ENCODE measurements around the gene STX4.
A peak's percentile ranks its signal among the peaks of the same experiment; 100 is the strongest.

Gene STX4

DNA sequence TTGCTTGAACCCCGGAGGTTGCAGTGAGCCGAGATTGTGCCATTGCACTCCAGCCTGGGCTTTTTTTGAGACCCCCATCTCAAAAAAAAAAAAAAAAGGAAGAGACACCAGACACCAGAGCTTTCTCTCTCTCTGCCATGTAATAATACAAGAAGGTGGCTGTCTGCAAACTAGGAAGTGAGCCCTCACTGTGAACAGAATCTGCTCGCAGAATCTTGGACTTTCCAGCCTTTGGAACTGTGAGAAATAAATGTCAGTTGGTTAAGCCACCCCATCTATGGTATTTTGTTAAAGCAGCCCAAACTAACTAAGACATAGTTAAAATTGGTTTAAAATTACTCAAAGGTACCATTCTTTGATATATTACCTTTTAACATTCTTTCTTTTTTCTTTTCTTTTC, 12.8 kb upstream of the STX4 start:
- DNase-seq (ENCODE audit: low read depth) = no peak

DNA sequence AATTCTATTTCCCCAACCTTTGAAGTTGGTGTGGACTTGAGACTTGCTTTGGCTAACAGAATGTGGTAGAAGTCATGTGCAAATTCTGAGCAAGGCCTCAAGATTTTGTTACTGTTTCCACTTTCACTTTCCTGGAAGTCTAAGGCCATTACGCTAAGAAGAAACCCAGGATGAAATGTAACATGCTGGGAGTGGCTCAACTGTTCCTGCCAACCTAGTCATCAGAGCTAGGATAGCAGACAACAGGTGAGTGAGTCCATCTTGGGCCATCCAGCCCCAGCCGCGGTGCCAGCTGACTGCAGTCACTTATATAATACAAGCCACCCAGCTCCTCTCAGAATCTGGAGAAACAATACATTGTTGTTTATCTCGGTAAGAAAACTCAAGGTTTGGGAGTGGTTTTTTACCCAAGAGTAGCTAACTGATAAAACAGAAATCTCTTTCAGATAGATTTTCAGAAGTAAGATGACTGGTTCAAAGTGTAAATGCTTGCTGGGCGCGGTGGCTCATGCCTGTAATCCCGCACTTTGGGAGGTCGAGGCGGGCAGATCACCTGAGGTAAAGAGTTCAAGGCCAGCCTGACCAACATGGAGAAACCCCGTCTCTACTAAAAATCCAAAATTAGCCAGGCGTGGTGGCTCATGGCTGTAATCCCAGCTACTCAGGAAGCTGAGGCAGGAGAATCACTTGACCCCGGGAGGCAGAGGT, 10.7 kb upstream of the STX4 start:
- DNase-seq (ENCODE audit: low read depth) = no peak

DNA sequence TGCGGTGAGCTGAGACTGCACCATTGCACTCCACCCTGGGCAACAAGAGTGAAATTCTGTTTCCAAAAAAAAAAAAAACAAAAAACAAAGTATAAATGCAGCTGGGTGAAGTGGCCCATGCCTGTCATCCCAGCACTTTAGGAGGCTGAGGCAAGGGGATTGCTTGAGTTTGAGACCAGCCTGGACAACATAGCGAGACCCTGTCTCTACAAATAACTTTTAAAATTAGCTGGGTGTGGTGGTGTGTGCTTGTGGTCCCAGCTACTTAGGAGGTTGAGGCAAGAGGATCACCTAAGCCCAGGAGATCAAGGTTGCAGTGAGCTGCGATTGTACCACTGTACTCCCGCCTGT, 10.1 kb upstream of the STX4 start:
- DNase-seq (ENCODE audit: low read depth) = no peak

DNA sequence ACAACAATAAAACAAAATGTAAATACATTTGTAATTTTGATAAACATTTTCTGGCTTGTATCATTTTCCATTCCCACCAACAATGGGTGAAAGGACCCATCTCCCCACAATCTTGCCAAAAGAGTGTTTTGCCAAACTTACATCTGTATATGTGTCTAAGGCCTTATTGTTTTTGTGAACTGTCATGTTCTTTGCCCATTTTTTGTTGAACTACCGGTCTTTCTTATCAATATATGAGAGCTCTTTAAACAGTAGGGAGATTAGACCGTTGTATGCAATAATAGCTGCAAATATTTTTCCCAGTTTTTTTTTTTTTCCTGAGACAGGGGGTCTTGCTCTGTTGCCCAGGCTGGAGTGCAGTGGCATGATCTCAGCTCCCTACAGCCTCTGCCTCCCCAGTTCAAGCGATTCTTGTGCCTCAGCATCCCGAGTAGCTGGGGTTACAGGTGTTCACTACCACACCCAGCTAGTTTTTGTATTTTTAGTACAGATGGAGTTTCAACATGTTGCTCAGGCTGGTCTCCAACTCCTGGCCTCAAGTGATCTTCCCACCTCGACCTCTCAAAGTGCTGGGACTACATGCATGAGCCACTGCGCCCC, 9.6 kb upstream of the STX4 start:
- DNase-seq (ENCODE audit: low read depth) = no peak

DNA sequence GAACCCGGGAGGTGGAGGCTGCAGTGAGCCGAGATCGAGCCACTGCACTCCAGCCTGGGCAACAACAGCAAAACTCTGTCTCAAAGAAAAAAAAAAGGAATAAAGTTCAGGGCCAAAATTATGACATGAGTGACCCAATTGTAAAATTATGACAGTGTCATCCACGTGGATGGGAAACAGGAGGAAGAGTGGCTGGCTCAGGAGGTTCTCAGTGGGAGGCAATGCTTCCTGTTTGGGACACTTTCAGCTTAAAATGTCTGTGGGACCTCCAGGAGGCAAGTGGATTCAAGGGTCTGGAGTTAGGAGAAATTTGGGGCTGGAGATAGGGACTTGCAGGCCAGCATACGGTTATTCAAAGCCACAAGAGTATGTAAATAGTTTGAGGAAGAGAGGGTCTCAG, 8.0 kb upstream of the STX4 start:
- no peak for DNase-seq (ENCODE audit: low read depth)

DNA sequence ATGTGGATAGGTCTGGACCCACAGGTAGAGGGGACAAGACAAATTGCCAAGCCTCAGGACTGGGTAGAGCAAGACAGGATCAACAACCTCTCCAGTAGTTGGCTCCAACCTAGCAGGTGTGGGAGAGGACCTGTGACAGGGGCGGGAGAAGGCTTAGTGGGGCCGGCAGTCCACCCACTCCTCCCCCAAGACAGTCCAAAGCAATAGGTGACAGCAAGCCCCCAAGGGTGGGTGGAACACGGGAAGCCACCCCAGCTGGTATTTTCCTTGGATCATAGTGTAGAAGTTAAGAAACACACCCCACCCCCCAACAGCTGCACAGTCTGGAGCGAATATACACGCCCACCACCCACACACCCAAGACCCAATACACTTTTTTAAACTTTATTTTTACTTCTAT, 4.1 kb upstream of the STX4 start:
- no peak for DNase-seq (ENCODE audit: low read depth)

DNA sequence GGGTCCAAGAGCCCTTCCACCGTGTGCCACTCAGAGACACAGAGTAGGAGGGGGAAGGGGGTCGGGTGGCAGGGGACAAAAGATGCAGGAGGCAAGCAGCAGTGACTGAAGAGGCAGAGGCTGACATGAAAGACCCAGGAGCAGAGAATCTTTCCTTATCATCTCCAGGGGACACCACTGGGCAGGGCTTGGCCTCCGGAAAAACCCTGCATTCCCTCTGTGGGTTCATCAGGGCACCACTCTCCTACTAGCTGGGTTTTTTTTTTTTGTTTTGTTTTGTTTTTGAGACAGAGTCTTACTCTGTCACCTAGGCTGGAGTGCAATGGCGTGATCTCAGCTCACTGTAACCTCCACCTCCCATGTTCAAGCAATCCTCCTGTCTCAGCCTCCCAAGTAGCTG, 2.1 kb upstream of the STX4 start:
- DNase-seq (ENCODE audit: low read depth) = no peak

DNA sequence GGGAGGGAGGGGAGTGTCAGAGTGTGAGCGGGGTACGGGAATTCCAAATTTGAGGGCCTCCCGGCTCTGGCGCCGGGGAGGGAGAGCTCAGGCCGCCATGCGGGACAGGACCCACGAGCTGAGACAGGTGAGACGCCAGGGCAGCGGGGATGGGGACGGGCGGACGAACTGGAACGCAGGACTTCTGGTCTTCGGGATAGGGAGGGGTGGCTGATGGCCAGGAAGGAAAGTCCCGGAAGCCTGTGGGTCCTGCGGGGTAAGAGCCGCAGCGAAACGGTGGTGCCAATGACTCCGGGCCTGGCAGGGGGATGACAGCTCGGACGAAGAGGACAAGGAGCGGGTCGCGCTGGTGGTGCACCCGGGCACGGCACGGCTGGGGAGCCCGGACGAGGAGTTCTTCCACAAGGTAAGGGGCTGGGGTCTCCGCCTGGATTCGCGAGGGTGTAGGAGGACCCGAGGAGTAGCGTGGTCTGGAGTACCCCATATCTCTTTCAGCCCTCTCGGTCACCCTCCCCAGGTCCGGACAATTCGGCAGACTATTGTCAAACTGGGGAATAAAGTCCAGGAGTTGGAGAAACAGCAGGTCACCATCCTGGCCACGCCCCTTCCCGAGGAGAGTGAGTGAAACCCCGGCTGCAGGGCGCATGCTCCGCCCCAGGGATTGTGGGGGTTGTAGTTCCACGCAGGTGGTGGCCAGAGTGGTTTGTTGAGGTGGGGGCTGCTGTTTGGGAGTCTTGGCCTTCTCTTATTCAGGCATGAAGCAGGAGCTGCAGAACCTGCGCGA, 543 bp downstream of the STX4 start:
- DNase-seq (ENCODE audit: low read depth) = peak; percentile 80

DNA sequence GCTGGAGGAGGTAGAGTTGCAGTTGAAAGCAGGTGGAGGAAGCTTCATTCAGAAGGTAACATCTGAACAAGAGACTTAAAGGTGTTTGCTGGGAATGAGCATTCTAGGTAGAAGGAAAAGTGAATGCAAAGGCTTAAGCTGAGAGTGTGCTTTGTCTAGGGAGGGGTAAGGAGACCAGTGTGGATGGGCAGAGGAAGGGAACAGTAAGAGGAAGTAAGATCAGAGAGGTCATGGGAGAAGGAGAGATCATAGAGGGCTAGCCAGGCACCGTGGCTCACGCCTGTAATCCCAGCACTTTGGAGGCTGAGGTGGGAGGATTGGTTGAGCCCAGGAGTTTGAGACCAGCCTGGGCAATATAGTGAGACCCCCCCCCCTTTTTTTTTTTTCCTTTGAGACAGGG, 3.3 kb downstream of the STX4 start:
- DNase-seq (ENCODE audit: low read depth) = no peak

DNA sequence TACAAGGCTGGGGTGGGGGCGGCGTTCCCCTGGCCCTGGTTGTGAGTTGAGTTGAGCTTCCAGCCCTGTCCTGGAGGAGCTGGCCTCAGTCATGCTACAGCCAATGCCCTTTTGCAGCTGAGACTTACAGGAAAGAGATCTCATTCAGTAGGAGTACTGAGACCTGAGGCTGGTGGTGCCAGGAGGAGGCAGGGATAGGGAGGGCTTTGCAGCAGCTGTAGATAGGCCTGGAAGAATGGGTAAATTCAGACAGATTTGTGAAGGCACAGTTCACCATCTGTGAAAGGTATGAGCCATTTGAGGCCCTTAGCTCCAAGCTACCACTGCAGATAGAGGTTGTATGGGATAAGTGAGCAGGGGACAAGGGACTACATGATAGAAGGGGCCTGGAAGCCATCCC, 5.6 kb downstream of the STX4 start:
- DNase-seq (ENCODE audit: low read depth) = no peak

DNA sequence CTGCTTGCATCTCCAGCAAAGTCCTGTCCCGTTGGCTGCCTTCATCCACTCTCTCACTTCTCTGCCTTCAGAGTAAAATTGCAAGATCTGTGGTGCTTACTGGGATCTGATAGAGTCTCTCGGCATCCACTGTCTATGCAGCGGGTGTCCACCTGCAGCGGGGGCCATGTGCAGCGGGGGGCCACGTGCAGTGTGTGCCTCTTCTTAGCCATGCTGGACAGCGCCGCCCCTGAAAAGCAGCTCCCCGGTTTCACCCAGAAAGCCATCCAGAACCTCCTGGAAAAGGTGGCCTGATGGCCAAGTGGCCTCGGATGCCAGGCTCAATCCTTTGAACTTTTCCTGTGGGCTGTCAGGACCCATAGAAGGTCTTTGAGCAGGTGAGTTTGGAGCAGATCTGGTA, 9.5 kb downstream of the STX4 start:
- no peak for DNase-seq (ENCODE audit: low read depth)

DNA sequence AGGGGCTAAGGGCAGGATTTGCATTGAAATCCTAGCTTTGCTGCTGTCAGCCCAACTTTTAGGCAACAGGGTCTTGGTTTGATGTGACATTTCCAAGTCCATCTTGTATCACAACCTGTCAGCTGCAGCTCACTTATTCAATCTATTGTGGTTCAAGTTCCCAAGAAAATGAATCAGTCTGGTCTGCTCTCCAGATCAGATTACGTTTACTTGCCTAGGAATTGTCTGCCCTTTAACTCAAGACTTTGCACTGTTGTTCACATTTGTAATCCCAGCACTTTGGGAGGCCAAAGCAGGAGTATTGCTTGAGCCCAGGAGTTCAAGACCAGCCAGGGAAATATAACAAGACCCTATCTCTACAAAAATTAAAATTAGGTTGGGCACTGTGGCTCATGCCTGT, 10.0 kb downstream of the STX4 start:
- DNase-seq (ENCODE audit: low read depth) = no peak

DNA sequence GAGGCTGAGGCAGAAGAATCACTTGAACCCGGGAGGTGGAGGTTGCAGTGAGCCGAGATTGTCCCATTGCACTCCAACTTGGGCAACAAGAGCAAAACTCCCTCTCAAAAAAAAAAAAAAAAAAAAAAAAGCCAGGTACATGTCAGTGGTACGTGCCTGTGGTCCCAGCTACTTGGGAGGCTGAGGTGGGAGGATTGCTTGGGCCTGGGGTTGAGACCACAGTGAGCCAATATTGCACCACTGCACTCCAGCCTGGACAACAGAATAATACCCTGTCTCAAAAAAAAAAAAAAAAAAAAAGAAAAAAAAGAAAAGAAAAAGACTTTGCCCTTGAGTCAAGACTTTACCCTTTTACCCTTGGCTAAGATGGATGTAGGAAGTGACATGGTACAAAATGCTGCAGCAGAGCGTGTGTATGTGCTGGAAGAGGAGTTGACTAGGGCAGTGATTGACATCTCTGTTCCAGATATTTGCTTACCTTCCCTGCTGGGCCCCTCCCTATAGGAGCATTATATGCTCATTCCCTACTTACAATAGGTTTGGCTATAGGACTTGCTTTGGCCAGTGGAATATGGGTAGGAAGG, 10.6 kb downstream of the STX4 start:
- no peak for DNase-seq (ENCODE audit: low read depth)

DNA sequence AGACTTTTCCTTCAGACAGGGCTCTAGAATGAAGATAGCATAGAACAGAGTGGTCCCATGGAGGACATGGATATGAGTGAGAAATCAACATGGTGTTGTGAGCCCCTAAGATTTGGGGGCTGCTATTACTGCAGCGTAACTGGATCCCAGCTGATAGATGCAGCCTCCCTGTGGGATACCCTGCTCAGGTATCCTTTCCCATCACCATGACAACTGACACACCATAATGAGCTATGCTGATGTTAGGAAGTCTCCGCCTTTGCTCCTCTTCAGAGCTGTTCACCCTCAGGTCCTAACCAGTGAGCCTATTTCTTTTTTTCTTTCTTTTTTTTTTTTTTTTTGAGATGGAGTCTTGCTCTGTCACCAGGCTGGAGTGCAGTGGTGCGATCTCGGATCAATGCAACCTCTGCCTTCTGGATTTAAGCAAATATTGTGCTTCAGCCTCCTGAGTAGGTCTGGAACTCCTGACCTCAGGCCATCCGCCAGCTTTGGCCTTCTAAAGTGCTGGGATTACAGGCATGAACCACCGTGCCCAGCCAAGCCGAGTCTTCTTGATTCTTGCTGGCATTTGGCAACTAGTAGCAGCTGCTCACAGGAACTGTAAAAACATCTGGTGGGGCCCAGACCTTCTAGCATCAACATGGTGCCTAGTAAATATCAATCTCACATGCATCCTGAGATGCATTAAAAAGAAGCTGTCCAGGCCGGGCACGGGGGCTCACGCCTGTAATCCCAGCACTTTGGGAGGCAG, 17.1 kb downstream of the STX4 start:
- no peak for DNase-seq (ENCODE audit: low read depth)

DNA sequence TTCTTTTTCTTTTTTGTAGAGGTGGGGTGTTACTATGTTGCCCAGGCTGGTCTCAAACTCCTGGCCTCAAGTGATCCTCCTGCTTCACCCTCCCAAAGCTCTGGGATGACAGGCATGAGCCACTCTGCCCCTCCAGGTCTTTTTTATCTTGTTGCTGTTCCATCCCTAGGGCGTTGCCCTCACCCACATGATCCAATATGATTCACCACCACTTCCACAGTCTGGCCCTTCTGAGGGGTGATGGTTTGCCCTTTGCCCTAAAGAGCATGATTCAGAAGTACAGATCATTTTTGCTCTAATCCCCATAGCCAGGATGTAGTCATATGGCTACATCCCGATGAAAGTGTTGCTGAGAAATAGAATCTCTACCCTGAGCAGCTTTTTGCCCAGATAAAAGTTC, 18.8 kb downstream of the STX4 start:
- DNase-seq (ENCODE audit: low read depth) = no peak

DNA sequence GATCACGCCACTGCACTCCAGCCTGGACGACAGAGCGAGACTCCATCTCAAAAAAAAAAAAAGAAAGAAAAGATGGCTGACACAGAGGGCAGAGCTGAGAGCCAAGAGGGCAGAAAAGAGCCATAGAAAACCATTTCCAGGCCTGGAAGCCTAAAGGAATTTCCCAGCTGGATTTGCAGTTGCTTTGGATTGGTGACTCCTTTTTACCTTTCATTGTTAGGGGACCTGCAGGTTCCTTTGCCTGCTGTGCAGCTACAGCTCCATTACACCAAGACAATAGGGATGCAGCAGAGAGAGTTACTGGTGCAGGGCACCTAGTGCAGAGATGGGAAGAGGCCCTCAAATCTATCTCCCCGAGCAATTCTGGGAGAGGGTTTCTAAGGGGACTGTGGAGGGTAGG, 22.3 kb downstream of the STX4 start:
- no peak for DNase-seq (ENCODE audit: low read depth)

DNA sequence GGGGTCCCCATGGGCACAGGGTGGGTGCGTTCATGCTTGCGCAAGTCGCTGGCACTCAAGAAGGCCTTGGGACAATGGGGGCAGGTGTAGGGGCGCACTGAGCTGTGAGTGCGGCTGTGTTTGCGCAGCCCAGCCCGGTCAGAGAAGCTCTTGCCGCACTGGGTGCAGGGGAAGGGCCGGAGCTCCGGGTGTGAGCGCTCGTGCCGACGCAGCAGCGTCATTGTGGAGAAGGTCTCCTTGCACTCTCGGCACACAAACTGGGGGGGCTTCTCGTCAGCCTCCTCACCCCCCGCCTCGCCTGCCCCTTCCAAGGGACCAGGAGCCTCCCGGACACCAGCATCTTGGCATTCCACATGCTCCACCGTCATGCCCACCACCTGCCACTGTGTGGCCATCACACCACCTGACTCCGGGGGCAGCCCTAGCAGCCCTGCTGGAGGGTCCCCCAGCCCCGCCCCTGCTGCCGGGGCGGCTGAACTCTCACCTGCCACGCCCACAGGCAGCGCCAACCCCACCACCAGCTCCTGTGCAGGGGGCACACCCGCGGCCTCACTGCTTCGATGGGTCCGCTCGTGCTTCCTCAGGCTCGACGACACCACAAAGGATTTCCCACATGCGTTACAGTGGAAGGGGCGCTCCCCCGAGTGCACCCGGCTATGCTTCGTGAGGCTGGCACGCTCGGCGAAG, 27.9 kb downstream of the STX4 start:
- DNase-seq (ENCODE audit: low read depth) = no peak

DNA sequence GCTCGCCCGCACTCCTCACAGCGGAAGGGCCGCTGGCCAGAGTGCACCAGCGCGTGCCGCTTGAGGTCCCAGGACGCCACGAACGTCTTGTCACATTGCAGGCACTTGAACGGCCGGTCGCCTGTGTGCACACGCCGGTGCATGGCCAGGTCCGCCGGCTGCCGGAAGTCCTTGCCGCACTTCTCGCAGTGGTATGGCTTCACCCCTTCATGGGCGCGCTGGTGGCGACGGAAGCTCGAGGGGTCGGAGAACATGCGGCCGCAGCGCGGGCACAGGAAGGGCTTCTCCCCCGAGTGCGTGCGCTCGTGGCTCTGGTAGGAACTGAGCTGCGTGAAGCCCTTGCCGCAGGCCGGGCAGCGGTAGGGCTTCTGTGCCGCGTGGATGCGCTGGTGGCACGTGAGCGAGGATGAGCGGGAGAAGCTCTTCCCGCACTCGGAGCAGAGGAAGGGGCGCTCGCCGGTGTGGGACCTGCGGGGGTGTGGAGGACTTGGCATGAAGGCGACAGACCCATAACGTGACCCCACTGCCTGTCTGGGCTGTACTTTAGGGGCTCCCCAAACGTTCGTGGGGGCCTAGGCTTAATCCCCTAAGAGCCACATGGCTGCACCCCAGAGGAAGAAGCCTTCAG, 28.6 kb downstream of the STX4 start:
- DNase-seq (ENCODE audit: low read depth) = no peak

DNA sequence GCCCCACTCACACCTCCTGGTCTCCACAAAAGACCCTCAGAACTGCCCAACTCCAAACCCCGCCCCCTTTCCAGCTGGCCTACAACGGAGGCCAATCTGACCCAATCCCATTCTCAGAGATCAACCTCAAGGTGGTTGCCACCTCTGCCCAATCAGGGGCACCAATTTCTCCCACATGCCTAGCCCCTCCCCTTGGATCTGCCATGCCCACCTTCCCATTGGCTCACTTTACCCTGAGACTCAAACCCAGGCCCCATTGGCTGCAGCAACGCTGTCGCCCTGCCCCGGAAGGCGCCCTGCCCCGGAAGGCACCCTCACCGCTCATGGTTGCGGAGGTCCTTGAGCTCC, 30.1 kb downstream of the STX4 start:
- DNase-seq (ENCODE audit: low read depth) = no peak

DNA sequence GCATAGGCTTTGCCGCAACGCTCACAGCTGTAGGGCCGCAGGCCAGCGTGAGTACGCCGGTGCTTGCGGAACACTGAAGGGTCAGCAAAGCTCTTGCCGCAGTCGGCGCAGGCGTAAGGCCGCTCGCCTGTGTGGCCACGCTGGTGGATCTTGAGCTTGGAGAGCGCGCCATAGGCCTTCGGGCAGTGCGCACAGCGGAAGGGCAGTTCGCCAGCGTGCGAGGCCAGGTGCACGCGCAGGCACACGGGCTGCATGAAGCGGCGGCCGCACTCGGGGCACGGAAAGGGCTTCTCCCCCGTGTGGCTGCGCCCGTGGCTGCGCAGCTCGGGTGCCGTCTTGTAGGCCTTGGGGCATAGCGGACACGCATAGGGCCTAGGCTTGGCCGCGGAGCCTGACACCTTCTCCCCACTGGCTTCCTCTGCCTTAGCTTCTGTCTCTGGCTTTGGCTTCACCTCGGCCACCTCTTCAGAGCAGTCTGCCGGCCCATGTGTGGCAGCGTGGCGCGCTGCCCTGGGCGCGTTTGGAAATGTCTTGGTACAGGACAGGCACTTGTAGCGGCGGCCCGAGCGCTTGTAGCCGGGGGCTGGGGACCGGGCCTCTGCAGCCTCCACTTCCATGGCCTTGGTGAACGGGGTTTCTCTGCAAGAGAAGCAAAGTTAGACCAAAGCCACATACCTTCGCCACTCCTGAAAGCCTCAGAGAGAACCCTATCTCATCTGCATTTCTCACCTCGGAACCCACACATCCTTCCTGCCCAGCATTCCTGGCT, 30.7 kb downstream of the STX4 start:
- no peak for DNase-seq (ENCODE audit: low read depth)

All from stimulated activated CD8-positive, alpha-beta memory T cell treated with anti-CD3 and anti-CD28 coated beads, Interleukin-12 subunit alpha, Interleukin-12 subunit beta, amount 100 ng/mL, for 1 hour (primary cell).